Ammon's horn (tissue), 1 donor: ENCODE measurements around the gene PLXNA2.

ENCODE experiments used
- DNase-seq: peaks from one replicate; pipeline ENCODE4 v3.0.0-alpha.2; 2016; ENCODE audit warnings: low spot score

PLXNA2 gene

DNA sequence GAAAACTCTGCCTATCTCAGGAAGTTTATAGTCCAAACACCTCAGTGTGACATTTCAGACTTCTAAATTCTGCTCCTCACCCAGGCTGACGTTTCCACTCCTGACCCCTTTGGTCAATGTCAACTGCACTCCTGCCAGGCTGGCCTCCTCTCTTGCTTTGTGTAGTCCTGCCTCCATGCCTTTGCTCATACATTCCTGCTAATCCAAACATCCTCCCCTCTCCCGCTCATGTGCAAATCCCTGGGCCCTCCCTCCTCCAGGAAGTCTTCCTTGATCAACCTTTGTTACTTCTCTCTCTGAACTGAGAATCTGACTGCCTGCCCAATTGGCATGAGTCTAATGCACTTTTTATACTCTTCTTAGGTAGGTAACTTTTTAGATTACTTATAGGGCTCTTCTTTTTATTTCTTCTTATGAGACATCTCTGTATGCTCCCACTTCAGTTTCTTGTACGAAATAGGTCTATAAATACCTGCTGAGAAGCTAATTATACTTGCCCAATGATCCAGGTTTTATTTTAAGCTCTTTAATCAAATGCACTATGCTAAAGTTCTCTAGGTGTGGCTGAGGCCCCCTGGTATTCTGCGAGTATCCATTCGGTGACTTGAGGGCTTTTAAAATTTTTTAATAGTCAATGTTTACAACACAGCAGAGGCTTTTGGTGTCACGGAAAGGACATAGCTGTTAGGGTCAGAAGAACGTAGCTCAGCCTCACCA, 128.1 kb downstream of the PLXNA2 start:
- DNase-seq: no peak

DNA sequence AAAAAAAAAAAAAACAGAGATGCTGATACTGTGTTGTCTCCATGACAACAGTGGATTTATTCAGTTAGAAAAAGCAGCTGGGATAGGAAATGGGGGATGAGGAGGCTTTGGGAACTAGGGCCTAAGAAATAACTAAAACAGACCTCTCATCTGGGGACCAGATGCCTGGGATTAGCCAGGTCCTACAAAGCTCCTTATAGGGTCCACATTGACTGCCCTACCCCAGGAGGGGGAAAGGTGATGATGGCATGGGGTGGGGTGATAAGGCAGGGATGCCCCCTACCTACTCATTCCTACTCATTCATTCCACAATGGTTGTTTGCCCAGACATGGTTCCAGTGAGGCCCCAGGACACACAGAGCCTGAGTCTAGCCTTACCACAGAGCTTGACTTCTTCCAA, 131.2 kb downstream of the PLXNA2 start:
- DNase-seq: no peak

DNA sequence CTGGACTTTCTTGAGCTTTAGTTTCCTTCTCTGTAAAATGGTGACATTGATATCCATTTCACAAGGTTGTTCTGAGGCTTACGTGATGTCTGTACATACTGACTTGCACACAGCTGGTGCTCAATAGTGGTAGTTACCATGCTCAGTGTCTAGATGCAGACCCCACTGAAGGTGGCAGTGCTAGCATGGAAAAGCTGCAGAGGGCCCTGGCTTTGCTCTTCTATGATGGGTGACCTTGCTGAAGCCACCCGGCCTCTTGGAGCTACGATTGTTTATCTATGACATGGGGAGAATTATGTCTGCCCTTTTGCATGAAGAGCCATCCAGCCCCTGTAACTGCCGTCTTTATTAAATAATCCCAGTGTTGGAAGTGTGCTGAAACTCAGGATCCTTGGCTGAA, 131.8 kb downstream of the PLXNA2 start:
- no peak for DNase-seq

DNA sequence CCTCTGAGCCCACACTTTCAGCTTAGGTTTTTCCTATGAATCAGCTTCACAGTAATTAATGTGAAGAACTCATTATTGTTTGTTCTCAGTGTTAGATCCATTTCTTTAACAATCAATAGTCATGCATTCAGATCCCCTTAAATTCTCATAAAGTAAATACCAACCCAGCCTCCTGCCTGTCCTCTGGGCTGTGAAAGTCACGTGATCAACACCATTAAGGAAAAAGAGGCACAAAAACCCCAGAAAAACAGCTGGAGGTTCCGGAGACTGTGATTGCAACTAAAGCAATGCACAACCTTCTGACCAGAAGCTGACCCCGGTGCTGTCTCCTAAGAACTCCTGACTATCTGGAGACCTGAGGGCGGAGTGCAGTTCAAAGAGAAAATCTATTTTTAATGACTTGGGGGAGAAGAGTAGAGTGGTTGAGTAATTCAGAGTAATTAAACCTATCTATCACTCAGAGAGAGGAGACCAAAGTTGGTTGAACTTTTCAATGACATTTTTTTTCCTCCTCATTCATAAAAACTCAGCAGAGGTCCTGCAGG, 132.5 kb downstream of the PLXNA2 start:
- no peak for DNase-seq

DNA sequence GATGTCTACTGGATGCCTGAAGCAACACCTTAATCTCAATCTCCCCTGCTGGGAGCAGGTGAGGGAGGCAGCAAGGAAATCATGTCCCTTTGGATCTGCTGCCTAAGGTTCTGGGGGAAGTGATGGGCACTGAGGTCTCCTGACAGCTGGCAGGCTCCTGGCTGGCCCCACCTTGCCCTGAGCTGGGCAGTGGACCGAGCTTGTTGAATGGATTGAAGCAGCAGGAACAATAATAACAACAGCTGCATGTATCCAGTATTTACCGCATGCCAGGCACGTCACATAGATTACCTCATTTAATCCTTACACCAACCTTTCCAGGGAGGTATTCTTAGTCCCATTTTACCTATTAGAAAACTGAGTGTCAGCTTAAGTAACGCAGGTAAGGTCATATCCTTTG, 133.9 kb downstream of the PLXNA2 start:
- no peak for DNase-seq

DNA sequence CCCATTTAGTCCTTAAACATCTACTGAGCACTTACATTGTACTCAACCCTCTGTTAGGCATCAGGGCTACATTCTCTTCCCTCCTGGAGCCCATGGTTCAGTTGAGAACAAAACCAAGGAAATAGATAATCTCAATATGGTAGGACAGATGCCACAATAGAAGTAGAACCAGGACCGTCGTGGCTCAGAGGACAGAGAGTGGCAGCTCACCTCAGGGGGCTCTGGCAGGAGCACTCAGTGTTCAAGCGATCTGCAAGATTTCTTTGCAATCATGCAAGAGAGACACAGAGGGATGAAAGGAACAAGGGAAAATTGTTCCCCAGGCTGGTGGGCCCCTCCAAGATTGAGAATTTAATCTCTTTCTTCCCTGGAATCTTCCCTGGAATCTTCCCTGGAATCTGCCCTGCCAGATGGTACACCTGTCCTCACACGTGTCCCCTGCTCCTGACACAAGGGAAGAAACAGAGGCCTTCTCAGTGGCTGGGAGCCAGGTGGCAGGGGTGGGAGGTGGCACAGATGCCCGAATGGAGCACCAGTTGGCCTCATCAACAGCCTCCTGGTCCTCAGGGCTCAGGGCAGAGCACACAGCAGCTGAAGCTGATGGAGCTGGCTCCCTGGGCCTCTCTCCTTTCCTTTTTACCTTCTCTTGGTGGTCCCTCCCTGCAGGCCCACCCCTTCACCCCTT, 135.4 kb downstream of the PLXNA2 start:
- no peak for DNase-seq

DNA sequence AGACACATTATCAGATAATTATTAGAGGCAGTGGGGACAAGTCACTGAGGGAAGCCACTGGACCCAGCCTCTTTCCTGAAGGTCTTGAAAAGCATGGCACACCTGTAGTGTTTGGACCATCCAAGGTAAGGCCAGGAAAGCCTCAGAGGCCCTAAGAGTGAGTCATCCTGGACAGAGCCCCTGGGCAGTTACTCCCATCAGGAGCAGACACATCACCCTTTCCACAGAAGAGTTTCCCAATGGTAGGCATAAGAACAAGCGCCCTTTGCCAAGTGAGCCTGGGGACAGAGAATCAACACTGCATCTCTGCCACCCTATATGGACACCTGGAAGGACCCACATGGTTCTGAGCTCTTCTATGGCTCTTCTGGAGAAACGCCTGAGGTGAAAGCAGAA, 136.0 kb downstream of the PLXNA2 start:
- no peak for DNase-seq

DNA sequence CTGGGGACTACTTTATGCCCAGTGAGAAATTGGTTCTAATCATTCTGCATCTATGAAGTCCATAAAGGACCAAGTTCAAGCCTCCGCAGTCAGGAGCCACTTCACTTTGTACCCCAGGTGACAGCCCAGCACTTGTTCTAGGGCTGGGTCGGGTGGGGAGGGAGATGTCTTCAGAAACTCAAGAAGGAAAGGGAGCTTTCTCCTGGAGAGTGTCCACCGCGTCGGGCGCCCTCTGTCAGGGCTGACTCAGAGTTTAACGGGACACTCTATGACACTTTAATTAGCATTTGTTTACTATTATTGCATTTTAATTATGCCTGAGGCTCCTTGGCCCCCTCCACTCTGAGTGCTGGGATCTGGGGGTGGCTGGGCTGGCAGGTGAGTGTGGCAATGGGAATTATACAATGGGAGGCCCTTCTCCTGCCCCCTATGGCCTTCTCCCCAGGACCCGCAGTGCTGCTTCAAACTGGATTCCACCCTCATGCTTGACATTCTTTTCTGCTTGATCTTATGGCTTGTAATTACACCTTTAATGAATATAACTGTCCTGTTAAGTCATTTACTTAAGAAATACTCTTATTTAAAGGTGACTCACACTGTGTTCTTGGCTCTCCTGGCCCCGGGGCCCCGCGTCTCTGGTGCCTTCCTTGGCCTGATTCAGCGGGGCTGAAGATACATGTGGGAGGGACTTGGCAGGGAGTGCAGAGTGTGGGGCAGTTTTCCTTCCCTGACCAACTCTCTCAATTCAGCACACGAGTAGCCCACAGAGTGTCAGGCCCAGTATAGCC, 136.6 kb downstream of the PLXNA2 start:
- no peak for DNase-seq

DNA sequence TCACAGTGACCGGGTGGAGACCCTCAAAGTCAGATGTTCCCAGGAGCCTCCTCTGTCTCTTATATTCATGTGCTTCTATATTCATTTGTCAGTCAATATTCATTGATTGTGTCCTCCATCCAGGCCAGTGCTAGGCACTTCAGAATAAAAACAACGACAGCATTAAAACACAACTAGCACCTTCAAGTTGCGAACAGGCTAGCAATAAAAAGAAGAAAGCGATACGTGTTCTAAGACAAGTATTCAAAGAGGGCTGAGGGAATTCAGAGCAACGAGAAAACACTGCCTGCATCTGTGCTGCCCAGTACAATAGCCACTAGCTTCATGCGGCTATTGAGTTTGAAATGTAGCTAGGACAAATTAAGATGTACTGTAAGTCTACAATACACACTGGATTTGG, 138.0 kb downstream of the PLXNA2 start:
- DNase-seq: peak; percentile 52

DNA sequence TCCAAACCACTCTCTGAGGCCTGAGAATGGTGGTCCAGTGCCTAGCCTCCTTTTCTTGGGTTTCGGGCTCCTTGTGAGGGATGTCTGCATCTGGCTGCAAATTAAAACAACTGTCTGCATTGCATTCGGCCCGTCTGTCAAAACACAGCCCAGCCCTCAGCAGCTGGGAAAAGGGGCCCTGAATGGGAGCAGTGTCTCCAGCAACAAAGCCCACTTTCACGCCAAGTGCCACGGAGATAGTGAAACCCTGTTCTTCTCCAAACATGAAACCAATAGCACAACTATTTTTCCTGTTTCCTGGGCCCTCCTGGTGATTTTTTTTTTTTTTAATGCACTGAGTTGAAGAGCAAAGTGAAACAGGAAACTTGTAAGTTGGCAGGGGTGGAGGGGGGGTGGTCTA, 138.4 kb downstream of the PLXNA2 start:
- peak; percentile 94 for DNase-seq

DNA sequence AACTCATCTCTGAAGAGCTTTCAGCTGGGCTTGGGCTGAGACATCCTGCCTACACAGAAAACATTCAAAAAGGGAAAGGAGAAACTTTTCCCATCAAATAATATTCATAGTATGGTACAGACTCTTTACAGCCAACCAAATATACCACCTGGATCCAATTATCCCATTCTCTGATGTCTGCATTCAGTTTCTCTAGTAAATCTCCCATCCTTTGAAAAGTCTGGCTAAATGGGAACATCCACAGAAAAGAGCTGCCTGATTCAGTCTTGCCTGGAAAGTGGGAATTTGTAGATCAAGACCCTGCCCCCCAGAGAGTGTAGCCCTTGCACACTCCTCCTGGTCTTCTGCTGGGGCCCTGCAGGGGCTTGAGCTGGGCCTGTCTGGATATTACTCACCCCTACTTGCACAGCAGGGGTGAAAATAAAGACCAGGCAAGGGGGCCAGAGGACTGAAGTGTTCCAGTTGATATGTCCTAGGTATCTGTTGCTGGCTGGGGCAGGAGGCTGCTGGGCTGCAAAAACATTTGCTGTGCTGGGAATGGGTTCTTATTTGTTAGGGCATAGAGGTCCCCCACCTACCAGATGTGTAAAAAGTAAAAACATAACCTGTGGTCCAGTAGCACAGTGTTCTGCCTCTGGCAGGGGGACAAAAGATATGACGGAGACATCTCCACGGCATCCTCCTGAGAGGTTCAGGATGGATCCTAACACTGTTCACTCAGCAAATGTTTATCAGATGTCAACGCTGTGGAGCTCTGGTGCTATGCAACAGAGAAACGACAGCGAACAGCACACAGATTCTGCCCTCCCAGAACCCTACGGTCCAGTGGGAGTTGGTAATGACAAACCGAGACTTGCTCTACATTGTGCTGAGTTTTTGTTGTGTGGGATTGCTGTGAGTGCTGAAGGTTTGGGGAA, 140.3 kb downstream of the PLXNA2 start:
- DNase-seq: no peak

DNA sequence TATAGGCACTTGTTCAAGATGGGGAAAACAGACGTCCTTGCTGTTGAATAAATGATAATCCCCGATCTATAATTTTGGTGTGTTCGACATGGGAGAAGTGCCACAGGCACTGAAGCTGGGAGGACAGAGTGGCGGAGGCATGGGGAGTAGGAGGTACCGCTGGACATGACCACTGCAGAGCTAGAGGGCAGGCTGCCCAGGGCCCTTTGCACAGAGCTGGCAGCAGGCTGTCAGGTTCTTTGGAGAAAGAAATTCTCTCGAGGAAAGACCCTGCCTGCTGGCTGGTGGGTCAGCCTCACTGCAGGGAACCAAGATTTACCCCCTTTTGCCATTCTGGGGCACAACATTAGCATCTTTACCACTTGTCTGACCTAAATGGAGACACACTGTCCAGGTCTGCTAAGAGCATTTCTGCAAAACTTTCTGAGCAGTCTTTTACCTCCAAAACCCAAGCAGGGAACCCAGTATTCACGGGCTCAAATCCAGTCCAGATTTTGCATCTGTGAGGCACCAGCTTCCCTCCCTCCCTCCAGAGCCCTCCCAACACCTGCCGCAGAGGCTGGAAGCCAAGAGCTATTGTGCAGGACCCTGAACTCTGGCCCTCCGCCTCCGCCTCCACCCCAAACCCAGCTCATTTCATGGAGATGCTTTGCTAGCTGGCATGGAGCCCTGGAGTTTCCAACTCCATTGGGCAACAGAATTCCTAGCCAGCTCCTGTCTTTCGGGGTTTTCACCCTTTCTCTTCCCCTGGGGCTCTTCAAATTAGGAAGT, 142.3 kb downstream of the PLXNA2 start:
- DNase-seq: peak; percentile 45

DNA sequence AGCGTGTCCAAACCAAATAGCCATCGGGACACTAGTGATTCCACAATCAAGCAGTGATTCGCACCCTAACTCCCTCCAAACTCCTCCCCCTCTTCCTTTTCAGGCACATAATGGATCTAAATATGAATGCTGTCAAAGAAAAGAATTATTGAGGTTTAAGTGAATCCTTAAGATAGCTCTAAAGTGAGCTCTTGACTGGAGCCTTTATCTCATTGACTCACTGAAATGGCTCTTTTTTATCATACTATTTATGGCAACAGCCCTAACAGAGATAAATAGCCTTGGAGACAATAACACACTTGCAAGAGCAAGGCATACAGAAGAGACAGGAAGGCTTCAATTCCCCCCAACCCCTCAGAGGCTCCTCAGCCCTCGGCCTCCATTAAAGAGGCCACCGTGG, 143.3 kb downstream of the PLXNA2 start:
- no peak for DNase-seq

DNA sequence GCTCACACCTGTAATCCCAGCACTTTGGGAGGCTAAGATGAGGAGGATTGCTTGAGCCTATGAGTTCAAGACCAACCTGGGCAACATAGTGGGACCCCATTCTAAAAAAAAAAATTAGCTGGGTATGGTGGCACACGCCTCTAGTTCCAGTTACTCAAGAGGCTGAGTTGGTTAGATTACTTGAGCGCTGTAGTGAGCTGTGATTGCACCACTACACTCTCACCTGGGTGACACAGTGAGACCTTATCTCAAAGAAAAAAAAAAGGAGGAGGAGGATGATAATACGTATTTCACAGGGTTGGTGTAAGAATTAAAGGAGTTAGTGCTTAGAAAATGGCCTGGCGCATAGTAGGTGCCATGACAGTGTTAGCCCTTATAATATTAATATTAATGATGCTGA, 144.1 kb downstream of the PLXNA2 start:
- DNase-seq: no peak

DNA sequence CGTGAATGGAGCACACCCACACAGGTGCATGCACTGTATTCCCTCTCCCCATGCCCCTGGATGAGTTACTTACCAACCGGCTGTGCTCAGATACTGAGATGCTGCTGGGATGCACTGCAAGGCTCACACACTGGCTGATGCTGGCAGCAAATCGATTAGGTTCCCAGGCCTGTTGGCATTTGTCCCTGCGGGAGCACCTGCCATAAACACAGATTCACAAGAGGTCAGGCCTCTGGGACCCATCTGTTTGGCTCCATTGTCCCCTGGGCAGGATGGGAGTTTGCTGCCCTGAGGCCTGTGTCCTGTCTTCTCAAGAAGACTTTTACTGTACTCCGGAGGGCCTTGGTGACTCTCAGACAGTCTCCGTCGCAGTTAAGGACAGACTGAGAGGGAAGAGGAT, 145.4 kb downstream of the PLXNA2 start:
- DNase-seq: no peak

DNA sequence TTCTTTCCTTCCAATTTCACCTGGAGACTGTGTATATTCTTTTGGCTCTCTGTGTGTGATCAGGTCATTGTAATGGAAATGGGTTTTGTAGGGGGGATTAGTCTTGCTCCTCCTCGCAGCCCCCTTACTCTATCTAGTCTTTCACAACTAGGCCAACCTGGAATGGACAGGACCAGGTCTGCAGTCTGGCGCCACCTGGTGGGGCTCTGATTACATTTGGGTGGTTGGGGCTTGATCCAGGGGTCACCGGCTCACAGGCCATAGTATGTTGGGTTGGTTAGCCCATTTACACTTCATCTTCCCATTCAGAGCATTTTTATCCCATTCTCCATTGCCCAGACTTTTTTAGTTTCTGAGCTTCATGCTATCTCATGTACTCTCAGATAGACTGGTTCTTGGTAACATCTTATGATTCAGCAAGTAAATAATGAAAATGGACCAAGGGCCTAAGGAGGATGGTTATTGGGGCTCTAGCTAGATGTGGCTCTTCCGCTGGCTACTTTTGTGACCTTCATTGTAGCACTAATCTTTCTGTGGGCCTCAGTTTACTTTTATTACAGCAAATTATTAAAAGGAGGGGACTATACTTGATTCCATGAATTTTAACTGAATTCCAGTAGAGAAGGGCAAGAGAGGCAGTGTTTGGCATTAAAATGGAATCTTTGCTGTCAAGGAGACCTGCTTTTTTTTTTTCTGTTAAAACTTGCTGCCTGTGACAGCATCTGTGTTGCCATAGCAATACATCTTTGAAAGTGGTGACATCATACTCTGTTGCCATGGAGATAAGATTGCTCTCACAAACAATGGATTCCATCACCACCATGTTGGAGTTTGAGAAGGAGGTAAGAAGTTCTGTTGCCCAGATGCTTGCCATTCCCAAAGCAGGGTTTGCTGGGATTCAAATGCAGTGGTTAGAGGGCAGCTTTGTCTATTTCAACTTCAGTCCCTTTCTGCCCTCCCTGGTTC, 150.1 kb downstream of the PLXNA2 start:
- peak; percentile 60 for DNase-seq

DNA sequence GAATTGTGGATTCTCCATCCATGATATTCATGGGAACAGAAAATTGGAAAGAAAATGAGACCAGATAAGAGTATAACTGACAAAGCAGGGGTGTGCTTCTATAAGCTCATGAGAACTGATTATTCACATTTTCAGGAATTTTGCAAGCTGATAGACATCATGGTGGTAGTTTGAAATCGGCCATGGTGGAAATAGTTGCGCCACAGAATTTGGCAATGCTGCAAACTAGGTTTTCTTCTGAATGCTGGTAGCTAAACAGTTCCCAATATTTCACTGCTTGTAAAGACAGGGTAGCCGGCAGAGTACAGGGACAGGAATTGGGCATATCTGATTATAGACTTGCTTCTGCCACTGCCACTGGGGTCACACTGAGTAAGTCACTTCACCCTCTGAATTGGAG, 151.1 kb downstream of the PLXNA2 start:
- no peak for DNase-seq

DNA sequence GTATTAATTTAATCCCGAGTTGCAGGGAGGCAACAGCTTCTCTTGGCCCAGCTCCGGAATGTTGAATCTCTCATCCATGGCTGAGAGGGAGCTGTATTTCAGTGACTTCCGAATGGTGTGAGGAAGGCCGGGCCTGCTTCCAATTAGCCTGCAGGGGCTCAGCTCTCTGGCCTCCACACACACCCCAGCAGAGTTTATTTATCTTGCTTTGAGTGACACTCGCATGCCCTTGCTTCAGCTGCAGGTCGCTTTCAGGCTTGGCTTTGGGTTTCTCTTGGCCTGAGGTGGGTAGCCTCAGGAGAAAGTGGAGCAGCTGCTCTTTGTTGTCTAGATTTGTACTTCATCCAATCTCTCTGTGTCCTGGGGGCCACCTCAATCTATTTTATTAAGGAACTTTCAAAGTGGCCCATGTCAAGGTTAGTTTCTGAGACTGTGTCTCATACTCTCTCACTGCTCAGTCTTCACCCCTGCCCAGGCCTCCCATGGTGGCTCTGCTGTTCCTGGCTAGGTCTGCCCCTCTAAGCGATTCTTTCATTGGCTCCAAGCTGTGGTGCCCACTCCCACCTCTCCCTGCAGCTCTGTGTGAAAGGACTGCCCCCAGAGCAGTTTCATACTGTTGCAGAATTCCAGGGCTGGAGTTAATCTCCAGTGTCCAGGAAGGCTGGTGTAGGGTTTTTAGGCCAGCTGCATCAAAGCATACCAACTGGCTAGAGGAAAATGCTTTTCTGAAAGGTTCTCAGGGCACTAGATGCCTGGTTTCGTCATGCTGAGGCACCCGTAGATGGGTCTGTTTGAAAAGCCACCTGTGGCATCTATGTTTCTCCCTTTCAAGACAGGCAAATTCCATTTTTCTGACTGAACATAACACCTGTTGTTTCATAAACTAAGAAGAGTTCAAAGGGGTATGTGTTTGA, 153.5 kb downstream of the PLXNA2 start:
- DNase-seq: peak; percentile 36
